Ascending aorta (tissue), 2 donors: ENCODE results near the gene TBL3. TPM values are rescaled to one million over a fixed set of nuclear protein-coding genes. Genes with fewer than 3 reads are reported as not detected.
"Not testable (repeated sequence)": the region's sequence is repeated elsewhere in the genome, so short reads cannot be mapped to it uniquely, and the experiment has no call there.

Source experiments
- DNase-seq, 2 donors: peaks; one replicate each; pipeline ENCODE4 v3.0.0-alpha.2; 2019; ENCODE audit warnings: low spot score in 2 of 2
- H3K27ac ChIP-seq, 2 donors: fragments of 200-600 bp; sonication (generic); one replicate each; pipeline ENCODE4 v1.5.1; 2016 to 2017; ENCODE audit warnings: mild to moderate bottlenecking in 1 of 2
- H3K27me3 ChIP-seq: fragments of 200-600 bp; sonication (generic); one replicate; pipeline ENCODE4 v1.5.1; 2017
- H3K36me3 ChIP-seq, 2 donors: fragments of 200-600 bp; sonication (generic); one replicate each; pipeline ENCODE4 v1.5.1; 2016
- H3K4me1 ChIP-seq, 2 donors: fragments of 200-600 bp; sonication (generic); one replicate each; pipeline ENCODE4 v1.5.1; 2016 to 2017; ENCODE audit warnings: mild to moderate bottlenecking in 1 of 2
- H3K4me3 ChIP-seq, 2 donors: fragments of 200-600 bp; sonication (generic); one replicate each; pipeline ENCODE4 v1.5.1; 2016 to 2017; ENCODE audit warnings: mild to moderate bottlenecking in 1 of 2
- H3K9me3 ChIP-seq, 2 donors: fragments of 200-600 bp; sonication (generic); one replicate each; pipeline ENCODE4 v1.5.1; 2016
- intact Hi-C: fragments of 100-400 bp; cut with DNase I; formaldehyde crosslinking; loops from one replicate; pipeline ENCODE4 v1.15.1; 2023
- total RNA-seq: library from RNA; depleted of rRNA; stranded (reverse); fragments of >200 nt; gene quantifications from one replicate; pipeline ENCODE4 v1.1.0, GENCODE V29; 2016
- TF ChIP-seq, protein P1 (sequence below), 3 experiments: fragments of 200-600 bp in 2 of 3; fragments of 450-650 bp in 1 of 3; sonication (generic) in 2 of 3; IDR thresholded peaks; one replicate each; pipeline ENCODE4 v1.5.1; 2016 to 2019; ENCODE audit warnings: antibody characterized with exemption in 3 of 3, mild to moderate bottlenecking in 1 of 3, moderate library complexity in 1 of 3

TBL3 gene
- total RNA-seq, 1 donor from 2014 or later = 55.7 TPM

DNA sequence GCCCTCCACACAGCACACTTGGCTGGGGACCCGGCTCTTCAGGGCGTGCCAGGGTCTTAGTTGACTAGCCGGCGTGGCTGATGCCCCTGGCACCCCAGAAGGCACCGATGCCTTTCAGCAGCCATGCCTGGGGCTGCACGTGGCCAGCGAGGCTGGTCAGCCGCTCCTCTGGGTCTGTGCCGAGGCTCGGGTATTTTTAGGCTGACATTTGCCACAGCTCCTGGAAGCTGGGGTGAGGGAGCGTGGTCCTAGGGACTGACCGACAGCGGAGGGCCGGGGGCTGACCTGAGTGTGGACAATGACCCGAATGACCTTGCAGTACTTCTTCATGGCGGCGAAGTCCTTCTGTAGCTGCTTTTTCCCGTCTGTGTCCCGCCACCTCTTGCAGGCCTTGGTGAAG lies 21.3 kb upstream of the TBL3 start:
- TF ChIP-seq, protein P1, sequence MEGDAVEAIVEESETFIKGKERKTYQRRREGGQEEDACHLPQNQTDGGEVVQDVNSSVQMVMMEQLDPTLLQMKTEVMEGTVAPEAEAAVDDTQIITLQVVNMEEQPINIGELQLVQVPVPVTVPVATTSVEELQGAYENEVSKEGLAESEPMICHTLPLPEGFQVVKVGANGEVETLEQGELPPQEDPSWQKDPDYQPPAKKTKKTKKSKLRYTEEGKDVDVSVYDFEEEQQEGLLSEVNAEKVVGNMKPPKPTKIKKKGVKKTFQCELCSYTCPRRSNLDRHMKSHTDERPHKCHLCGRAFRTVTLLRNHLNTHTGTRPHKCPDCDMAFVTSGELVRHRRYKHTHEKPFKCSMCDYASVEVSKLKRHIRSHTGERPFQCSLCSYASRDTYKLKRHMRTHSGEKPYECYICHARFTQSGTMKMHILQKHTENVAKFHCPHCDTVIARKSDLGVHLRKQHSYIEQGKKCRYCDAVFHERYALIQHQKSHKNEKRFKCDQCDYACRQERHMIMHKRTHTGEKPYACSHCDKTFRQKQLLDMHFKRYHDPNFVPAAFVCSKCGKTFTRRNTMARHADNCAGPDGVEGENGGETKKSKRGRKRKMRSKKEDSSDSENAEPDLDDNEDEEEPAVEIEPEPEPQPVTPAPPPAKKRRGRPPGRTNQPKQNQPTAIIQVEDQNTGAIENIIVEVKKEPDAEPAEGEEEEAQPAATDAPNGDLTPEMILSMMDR (IDR thresholded peaks at IDR 0.05) = no peak
- no peaks in the 10 kb centered on the region for H3K27me3 ChIP-seq
- H3K36me3 ChIP-seq = no peaks in the 10 kb centered on the region
- intact Hi-C loops = no loop called here
- no peak overlapping the region for H3K27ac ChIP-seq
- no peak overlapping the region for H3K4me3 ChIP-seq
- DNase-seq = no peak
- H3K4me1 ChIP-seq = no peaks in the 10 kb centered on the region
- H3K9me3 ChIP-seq = no peaks in the 10 kb centered on the region

DNA sequence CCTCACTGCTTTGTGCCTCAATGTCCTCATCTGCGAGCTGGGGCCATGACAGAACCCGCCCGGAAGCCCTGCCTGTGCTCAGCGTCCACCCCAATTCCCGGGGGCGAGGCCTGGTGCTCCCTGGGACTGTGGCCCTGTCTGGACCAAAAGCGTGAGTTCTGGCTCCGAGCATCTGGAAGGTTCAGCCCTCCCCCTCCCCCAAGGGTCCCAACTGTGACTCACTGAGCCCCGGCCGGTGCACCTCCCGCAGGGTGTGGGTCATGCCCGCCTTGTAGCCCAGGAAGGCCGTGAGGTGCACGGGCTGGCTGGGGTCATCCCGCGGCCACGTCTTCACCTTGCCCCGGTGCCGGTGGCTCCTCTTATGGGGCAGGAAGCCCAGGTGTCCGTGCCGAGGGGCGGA lies 18.1 kb upstream of the TBL3 start:
- Histone ChIP-seq H3K27ac (no peak overlapping the region), H3K36me3 (no peaks in the 10 kb centered on the region), H3K27me3 (no peaks in the 10 kb centered on the region), H3K4me3 (no peak overlapping the region), H3K9me3 (no peaks in the 10 kb centered on the region), H3K4me1 (no peaks in the 10 kb centered on the region)
- TF ChIP-seq, protein P1 (IDR thresholded peaks at IDR 0.05) = no peak
- DNase-seq = no peak
- intact Hi-C loops = no loop called here

DNA sequence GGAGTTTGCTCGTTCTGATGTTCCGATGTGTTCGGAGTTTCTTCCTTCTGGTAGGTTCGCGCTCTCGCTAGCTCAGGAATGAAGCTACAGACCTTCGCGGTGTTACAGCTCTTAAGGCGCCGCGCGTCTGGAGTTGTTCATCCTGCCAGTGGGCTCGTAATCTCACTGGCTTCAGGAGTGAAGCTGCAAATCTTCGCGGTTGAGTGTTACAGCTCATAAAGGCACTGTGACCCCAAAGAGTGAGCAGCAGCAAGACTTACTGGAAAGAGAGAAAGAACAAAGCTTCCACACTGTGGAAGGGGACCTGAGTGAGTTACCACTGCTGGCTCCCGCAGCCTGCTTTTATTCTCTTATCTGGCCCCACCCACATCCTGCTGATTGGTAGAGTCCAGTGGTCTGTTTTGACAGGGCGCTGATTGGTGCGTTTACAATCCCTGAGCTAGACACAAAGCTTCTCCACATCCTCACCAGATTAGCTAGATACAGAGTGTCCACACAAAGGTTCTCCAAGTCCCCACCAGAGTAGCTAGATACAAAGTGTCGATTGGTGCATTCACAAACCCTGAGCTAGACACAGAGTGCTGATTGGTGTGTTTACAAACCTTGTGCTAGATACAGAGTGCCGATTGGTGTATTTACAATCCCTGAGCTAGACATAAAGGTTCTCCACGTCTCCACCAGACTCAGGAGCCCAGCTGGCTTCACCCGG lies 14.3 kb upstream of the TBL3 start:
- intact Hi-C loops = loop anchor here (2.0 kb wide), 1 partner anchor 15 kb away; the partner anchor contains the start of gene MSRB1
- H3K4me3 ChIP-seq = not testable (repeated sequence)

DNA sequence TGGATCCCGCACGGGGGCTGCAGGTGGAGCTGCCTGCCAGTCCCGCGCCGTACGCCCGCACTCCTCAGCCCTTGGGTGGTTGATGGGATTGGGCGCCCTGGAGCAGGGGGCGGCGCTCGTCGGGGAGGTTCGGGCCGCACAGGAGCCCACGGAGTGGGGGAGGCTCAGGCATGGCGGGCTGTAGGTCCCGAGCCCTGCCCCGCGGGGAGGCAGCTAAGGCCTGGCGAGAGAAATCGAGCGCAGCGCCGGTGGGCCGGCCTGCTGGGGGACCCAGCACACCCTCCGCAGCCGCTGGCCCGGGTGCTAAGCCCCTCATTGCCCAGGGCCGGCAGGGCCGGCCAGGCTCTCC lies 13.7 kb upstream of the TBL3 start:
- not testable (repeated sequence) for H3K27ac ChIP-seq, DNase-seq, H3K4me3 ChIP-seq, H3K27me3 ChIP-seq, H3K9me3 ChIP-seq
- intact Hi-C loops = loop anchor here (2.0 kb wide), 1 partner anchor 15 kb away; the partner anchor contains the start of gene MSRB1
- Histone ChIP-seq H3K36me3 (peaks cover 20 to 21% of the 10 kb centered on the region in 2 donors), H3K4me1 (peaks cover 3 to 16% of the 10 kb centered on the region in 2 donors)

More for the DNA sequence above, 14.3 kb upstream of the TBL3 start:
- not testable (repeated sequence) for H3K27ac ChIP-seq, DNase-seq, H3K9me3 ChIP-seq, H3K27me3 ChIP-seq
- peaks cover 14 to 15% of the 10 kb centered on the region in 2 donors for H3K36me3 ChIP-seq
- peaks cover 3 to 16% of the 10 kb centered on the region in 2 donors for H3K4me1 ChIP-seq

DNA sequence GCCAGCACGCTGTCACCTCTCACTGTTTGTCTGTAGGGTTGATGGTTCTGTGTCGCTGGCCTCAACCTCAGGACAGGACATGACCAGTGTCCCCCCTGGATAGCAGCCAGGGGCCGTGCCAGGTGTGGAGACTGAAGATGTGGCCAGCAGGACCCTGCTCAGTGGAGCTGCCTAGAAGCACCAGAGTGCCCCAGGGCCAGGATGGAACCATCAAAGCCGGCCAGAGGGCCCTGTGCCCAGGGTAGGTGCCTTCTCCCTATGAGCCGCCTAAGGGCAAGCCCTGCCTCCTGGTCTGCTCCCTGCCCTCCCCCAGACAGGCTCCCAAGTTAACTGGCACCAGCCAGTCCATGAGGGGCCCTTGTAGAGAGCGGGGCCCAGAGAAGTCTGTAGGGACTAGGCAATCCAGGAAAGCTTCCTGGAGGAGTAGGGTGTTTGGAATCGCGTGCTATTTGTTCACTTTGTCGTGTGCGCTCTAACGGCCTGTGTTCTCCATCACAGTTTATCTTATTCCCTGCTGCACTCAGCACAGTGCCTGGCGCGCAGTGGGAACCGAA lies 13.1 kb upstream of the TBL3 start:
- Histone ChIP-seq H3K9me3 (no peaks in the 10 kb centered on the region), H3K4me1 (peaks cover 3 to 16% of the 10 kb centered on the region in 2 donors), H3K27me3 (no peaks in the 10 kb centered on the region), H3K27ac (peak overlapping the region; percentile 74 to 80), H3K36me3 (peaks cover 24 to 26% of the 10 kb centered on the region in 2 donors), H3K4me3 (peak overlapping the region; percentile 86 to 90)
- intact Hi-C loops = loop anchor here (1.0 to 2.0 kb wide), 2 partner anchors 16 to 197 kb away; partner anchors contain the start of genes MSRB1 and TRAF7
- DNase-seq = no peak
- TF ChIP-seq, protein P1 (IDR thresholded peaks at IDR 0.05) = no peak

DNA sequence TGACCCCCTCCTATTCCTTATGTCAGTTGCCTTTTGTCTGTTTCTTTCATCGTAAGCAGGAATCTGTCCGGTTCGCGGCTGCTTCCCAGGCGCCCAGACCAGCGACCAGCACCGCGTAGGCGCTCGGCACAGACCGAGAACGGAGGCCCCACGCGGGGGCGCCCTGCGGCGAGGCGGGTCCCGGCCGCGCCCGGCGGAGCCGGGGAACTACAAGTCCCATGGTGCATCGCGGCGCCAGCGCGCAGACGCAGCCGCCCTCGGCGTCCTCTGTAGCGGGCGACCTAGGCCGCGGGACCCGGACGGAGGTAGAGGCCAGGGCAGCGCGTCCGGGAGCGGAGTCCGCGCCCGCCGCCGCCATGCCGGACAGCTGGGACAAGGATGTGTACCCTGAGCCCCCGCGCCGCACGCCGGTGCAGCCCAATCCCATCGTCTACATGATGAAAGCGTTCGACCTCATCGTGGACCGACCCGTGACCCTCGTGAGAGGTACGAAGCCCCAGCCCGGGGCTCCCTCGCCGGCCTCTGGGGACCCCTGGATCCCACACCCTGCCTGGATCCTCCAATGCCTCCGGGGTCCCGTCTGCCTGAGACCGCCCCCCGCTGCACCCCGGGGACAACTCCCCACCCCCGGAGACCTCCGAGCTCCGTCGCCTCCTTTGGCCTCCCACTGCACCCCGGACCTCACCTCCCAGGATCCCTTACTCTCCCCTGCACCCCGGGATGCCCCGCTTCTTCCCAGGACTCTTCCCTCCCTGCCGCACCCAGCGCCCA lies 12.4 kb upstream of the TBL3 start, which contains the start of gene NDUFB10:
Gene NDUFB10 (plus strand): TSS at position 270 of the 771 bp plus-strand sequence. CDS start 87 bp downstream, at position 357.
- Histone ChIP-seq H3K36me3 (peaks cover 24 to 29% of the 10 kb centered on the region in 2 donors), H3K4me3 (peak within 1 kb of the TSS; percentile 86 to 90), H3K27me3 (no peaks in the 10 kb centered on the region), H3K4me1 (peaks cover 3 to 20% of the 10 kb centered on the region in 2 donors), H3K9me3 (no peaks in the 10 kb centered on the region), H3K27ac (peak within 1 kb of the TSS; percentile 74 to 80)
- intact Hi-C loops = loop anchor here (1.0 to 10.0 kb wide), 3 partner anchors 17 to 555 kb away; partner anchors contain the start of genes ATP6V0C, MSRB1 and TRAF7
- peak; percentile 52 to 94 for DNase-seq
- TF ChIP-seq, protein P1 (IDR thresholded peaks at IDR 0.05) = peak; percentile 50 to 78 (median 57)
